Cerebellar nuclear complex (tissue), 1 donor: ENCODE measurements around the gene WDR31.
A peak's percentile ranks its signal among the peaks of the same experiment; 100 is the strongest.
"Not testable (repeated sequence)": the region's sequence is repeated elsewhere in the genome, so short reads cannot be mapped to it uniquely, and the experiment has no call there.

Source experiments
- DNase-seq, 2 experiments: peaks; one replicate each; lab custom pipeline; 2025; lab: John Stamatoyannopoulos, UW

WDR31 gene

GRCh38 chr9:113340011-113340699 lies at the start of gene WDR31:
Gene WDR31 (minus strand): TSS chr9:113340275. CDS start chr9:113332022, 8,253 bp downstream.
- DNase-seq: peak in 1 of 2 experiments; percentile 76

DNA sequence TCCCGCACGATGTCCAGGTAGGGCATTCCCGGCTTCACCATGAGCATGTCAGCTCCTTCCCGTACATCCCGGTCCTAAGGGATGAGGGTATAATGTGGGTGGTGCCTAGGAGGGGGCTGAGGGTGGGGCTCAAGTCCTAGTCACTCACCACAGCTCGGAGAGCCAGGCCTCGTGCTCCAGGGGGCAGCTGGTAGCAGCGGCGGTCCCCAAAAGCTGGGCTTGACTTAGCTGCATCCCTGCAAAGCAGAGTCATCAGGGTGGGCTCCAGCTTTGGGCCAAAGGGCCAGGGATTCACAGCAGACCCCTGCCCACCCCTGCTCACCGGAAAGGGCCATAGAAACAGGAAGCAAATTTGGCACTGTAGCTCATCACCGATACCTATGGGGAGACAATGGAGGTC lies 49.4 kb upstream of the WDR31 start:
- no peak for DNase-seq

- DNase-seq: no peak
Observed at GRCh38 chr9:113388833-113389232, 48.8 kb upstream of the WDR31 start.

DNA sequence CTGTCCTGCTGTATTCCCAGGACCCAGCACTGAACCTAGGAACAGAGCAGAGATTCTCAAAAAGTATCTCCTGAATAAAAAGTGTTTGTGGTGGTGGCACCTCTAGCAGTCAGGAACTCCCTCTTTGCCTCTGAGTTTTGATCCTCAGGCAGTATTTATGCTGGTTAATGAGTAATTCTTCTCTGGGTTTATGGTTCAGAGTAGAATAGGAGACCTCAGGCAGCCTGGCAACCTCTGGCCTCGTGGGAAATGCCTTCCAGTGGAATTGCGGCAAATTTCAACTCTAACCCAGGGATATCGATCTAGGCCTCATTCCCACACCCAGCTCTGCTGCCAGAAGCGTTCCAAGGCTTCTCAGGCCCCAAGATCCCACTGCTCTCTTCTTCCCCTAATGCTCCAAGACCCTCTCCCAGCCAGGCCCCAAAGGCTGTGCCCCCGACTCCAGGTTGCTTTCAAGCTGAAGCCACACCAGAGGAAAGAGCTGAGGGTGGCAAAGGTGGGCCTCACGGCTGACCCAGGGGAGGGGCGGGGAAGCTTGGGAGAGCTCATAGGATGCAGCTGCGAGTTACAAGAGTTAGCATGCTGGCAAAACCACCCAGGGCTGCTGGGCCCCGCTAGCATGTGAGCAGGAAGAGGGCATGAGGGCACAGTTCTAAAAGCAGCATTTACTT lies 47.6 kb upstream of the WDR31 start:
- no peak for DNase-seq

DNA sequence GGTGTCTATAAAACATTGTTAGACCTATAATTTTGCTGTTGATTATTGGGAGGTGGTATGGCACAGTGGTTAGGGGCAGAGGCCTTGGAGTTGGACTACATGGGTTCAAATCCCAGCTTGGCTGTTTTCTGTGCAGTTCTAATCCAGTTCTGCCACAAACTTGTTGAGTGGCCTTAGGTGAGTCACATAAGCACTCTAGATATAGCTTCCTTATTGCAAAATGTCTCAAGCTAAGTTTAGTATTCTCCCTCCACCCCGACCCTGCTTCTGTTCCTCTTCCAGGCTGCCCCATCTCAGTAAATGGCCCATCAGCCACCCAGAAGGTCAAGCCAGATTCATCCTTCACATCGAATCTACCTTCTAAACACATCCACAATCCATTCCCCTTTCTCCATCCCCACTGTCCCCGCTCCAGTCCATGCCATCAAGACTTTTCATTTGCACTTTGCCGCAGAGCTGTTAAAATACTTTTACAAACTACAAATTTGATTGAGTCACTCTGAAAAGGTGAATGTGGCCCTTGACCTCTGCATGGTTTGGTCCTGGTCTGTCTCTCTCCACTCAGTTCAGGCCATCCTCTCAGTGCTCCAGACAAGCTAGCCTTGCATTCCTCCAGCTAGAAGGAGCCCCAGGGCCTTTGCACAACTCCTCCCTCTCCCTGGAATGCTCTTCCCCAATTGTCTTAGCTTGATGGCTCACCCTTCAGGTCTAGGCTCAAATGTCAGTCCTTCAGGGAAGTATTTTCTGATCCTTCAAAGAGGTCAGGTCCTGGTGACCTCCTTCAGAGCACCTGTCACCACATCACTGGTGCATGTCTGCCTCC lies 46.7 kb upstream of the WDR31 start:
- no peak for DNase-seq

- DNase-seq: no peak
Observed at GRCh38 chr9:113381909-113382411, 41.9 kb upstream of the WDR31 start.

GRCh38 chr9:113381441-113381840 lies 41.4 kb upstream of the WDR31 start:
- not testable (repeated sequence) for DNase-seq

DNA sequence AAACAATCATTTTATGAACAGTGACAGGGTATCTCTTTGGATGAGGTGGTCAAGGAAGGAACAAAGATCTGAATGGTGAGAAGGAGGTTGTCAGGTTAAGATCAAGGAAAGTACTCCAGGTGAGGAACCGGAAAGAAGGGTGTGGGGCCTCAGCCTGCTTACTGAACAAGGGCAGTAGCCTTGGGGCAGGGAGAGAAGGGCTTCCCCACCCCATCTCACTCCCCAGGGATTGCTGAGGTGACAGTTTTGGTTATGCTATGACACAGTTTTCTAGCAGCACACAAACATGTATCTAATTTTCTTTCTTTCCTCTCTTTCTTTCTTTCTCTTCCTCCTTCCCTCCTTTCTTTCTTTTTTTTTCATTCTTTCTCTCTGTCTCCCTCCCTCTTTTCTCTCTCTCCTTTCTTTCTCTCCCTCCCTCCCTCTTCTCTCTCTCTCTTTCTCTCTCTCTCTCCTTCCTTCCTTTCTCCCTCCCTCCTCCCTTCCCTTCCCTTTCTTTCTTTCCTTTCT lies 40.8 kb upstream of the WDR31 start:
- no peak for DNase-seq

DNA sequence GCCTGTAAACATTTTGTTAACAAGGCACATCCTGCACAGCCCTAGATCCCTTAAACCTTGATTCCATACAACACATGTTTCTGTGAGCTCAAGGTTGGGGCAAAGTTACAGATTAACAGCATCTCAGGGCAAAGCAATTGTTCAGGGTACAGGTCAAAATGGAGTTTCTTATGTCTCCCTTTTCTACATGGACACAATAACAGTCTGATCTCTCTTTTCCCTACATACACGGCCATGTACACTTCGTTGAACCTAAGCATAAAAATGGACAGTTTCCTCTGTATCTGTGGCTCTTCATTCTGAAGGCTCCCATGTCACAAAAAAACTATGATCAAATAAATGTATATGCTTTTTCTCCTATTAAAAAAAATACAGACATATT lies 39.7 kb upstream of the WDR31 start:
- DNase-seq: not testable (repeated sequence)

- DNase-seq: not testable (repeated sequence)
Observed at GRCh38 chr9:113379094-113379828, 39.2 kb upstream of the WDR31 start.

DNA sequence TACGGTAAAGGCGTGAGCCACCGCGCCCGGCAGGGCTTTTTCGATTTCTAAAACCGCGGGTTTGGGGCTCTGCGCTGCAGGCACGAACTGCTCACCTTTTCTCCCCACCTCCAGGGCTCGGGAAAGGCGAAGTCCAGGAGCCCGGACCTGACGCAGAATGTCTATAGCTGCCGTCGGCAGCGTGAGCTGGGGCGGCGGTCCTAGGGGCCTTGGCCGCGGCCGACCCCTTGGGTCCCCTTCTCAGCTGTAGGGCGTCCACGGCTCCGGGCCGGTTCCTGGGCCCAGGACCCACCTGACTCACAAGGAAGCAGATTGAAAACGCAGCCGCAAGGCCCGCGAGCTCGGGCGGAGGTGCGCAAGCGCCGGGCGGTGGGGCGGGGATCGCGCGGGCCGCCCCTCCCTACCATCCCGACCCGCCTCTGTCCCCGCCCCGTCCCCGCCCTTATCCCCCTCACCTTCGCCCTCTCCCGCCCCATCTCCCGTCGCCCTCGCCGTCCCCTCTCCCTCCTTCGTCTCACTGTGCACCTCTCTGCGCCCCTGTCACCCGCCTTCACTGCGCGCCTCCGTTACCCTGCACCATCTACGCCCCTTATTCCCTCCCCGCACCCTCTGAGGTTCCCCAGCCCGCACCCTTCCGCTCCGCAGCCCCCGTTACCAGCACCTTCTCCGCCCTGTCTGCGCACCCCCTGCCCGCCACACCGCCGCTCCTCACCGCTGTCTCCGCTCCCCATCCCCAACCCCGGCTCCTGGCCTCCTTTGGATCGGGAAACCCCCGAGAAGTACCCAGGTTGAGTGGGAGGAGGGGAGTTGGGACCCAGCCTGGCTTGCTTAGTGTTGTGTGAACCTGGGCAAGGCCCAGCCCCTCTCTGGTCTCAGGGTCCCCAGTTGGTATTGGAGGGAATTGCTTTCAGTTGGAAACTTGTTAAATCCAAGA lies 36.8 kb upstream of the WDR31 start, which contains the start of gene HDHD3:
Gene HDHD3, minus strand, starts transcription at position 353 of the 934 bp plus-strand sequence. CDS start 2,632 bp downstream, outside the sequence.
- DNase-seq: peak in 1 of 2 experiments; percentile 41

DNA sequence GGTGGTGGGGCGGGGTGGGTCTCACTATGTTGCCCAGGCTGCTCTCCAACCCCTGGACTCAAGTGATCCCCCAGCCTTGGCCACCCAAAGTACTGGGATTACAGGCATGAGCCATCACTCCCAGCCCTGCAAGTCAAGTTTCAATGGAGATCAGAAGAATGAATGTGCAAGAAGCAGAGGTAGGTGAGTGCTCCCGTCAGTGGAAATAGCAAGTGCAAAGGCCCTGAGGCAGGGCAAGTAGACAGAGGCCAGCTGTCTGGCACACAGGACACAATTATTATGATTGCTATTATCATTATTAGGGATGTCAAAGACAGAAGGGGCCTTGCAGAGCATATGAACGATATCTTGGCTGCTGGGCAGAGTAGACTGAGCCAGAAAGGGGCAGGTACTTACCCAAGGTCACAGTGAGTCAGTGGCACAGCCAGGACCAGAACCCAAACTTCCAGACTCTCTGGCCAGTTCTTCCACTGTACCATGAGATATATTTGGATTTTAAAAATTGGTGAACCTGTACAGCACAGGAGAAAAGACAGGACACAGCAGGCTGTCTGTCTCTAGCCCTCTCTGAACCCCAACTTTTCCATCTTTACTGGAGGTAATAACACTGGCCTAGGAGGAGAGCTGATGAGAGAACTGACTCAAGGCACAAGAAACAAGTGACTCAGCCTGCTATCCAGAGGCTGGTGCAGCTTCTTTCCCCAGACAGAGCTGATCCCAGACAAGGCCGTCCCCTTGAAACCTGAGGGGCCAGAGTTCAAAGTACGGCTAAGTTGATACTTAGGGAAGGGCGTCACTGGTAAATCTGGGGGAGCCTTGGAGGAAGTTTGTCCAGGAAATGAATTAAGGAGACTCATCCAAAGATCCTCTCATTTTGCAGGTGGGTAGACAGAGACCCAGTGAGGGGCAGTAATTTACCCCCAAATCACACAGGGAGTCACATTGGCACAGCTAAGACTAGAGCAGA lies 35.3 kb upstream of the WDR31 start:
- DNase-seq: no peak

GRCh38 chr9:113373676-113374392 lies 33.8 kb upstream of the WDR31 start:
- DNase-seq: no peak

- DNase-seq: no peak
Observed at GRCh38 chr9:113373256-113373655, 33.2 kb upstream of the WDR31 start.

- no peak for DNase-seq
Observed at GRCh38 chr9:113372059-113372458, 32.0 kb upstream of the WDR31 start.

- no peak for DNase-seq
Observed at GRCh38 chr9:113370806-113371325, 30.8 kb upstream of the WDR31 start.

- no peak for DNase-seq
Observed at GRCh38 chr9:113369855-113370140, 29.7 kb upstream of the WDR31 start.
